CD14-positive monocyte (primary cell): ENCODE data around the gene MYO1H. TPM values are rescaled to one million over a fixed set of nuclear protein-coding genes. Genes with fewer than 3 reads are reported as not detected.

Source experiments
- DNase-seq, 3 donors: peaks; one replicate each; pipeline ENCODE4 v3.0.0-alpha.2; 2011 to 2022
- H2AFZ ChIP-seq: 2 replicates; pipeline ENCODE4 v1.6.0; 2012; ENCODE audit warnings: mild to moderate bottlenecking, low read depth, low read length, inconsistent platforms; ENCODE audit not compliant: insufficient read depth, poor library complexity, severe bottlenecking
- H3K27ac ChIP-seq, 2 donors: 1 replicate in 1 of 2; 2 replicates in 1 of 2; pipeline ENCODE4 v1.5.1; 2012 to 2013; ENCODE audit warnings: low read length in 2 of 2, control low read depth in 1 of 2, inconsistent platforms in 1 of 2, low read depth in 1 of 2, mild to moderate bottlenecking in 1 of 2
- H3K27me3 ChIP-seq, 2 donors: one replicate each; pipeline versions ENCODE4 v1.6.0 to v1.6.1; 2011 to 2013; ENCODE audit warnings: low read length in 2 of 2; ENCODE audit not compliant: control insufficient read depth in 2 of 2, insufficient read depth in 2 of 2
- H3K36me3 ChIP-seq, 2 donors: replicated peaks in 1 of 2; 1 replicate in 1 of 2; 2 replicates in 1 of 2; pipeline versions ENCODE4 v1.5.1 to v1.6.1; 2012 to 2013; ENCODE audit warnings: low read length in 2 of 2, control low read depth in 1 of 2, inconsistent platforms in 1 of 2, mild to moderate bottlenecking in 1 of 2; ENCODE audit not compliant: insufficient read depth in 2 of 2, control insufficient read depth in 1 of 2
- H3K4me1 ChIP-seq, 2 donors: 1 replicate in 1 of 2; 2 replicates in 1 of 2; pipeline versions ENCODE4 v1.5.1 to v1.6.1; 2012 to 2013; ENCODE audit warnings: low read length in 2 of 2, control low read depth in 1 of 2, inconsistent platforms in 1 of 2, mild to moderate bottlenecking in 1 of 2, moderate library complexity in 1 of 2; ENCODE audit not compliant: insufficient read depth in 2 of 2, control insufficient read depth in 1 of 2
- H3K4me2 ChIP-seq: replicated peaks from 2 replicates; pipeline ENCODE3; 2012; ENCODE audit warnings: low read length, moderate library complexity, mild to moderate bottlenecking; ENCODE audit not compliant: poor library complexity, severe bottlenecking; ENCODE audit errors: extremely low read depth
- H3K4me3 ChIP-seq, 3 experiments: fragments of 200-600 bp in 1 of 3; sonication (generic) in 1 of 3; replicated peaks in 1 of 3; 1 replicate in 2 of 3; 2 replicates in 1 of 3; pipeline ENCODE4 v1.5.1; 2011 to 2013; ENCODE audit warnings: low read length in 3 of 3, mild to moderate bottlenecking in 3 of 3, control low read depth in 2 of 3, low read depth in 2 of 3, inconsistent platforms in 1 of 3, moderate library complexity in 1 of 3
- H3K79me2 ChIP-seq: 2 replicates; pipeline ENCODE4 v1.6.0; 2012; ENCODE audit warnings: mild to moderate bottlenecking, control low read depth, inconsistent platforms, low read length, moderate library complexity; ENCODE audit not compliant: insufficient read depth
- H3K9ac ChIP-seq: 2 replicates; pipeline ENCODE4 v1.6.0; 2017; ENCODE audit warnings: low read length, mild to moderate bottlenecking; ENCODE audit not compliant: insufficient read depth, poor library complexity, severe bottlenecking
- H3K9me3 ChIP-seq, 2 donors: replicated peaks in 1 of 2; 1 replicate in 1 of 2; 2 replicates in 1 of 2; pipeline versions ENCODE4 v1.5.1 to v1.6.1; 2012 to 2013; ENCODE audit warnings: low read length in 2 of 2, control low read depth in 1 of 2; ENCODE audit not compliant: control insufficient read depth in 1 of 2, insufficient read depth in 1 of 2
- H4K20me1 ChIP-seq: 2 replicates; pipeline ENCODE4 v1.6.0; 2012; ENCODE audit warnings: mild to moderate bottlenecking, low read length, control low read depth, moderate library complexity; ENCODE audit not compliant: insufficient read depth
- H3K27ac Mint-ChIP-seq, 7 donors: one replicate each; pipeline ENCODE4 v1.8.0; 2020; ENCODE audit warnings: mild to moderate bottlenecking in 7 of 7, mixed read lengths in 7 of 7, moderate library complexity in 6 of 7, inconsistent platforms in 2 of 7
- H3K27me3 Mint-ChIP-seq, 3 donors: one replicate each; pipeline ENCODE4 v1.8.0; 2021 to 2022; ENCODE audit warnings: low read depth in 3 of 3, mild to moderate bottlenecking in 3 of 3, mixed read lengths in 3 of 3, moderate library complexity in 3 of 3, inconsistent platforms in 1 of 3
- H3K36me3 Mint-ChIP-seq, 2 donors: one replicate each; pipeline ENCODE4 v1.8.0; 2020; ENCODE audit warnings: mixed read lengths in 2 of 2, inconsistent platforms in 1 of 2, mild to moderate bottlenecking in 1 of 2
- H3K4me1 Mint-ChIP-seq: one replicate; pipeline ENCODE4 v1.8.0; 2020; ENCODE audit warnings: mild to moderate bottlenecking, mixed read lengths
- H3K4me3 Mint-ChIP-seq, 2 donors: one replicate each; pipeline ENCODE4 v1.8.0; 2020; ENCODE audit warnings: mild to moderate bottlenecking in 2 of 2, mixed read lengths in 2 of 2, moderate library complexity in 1 of 2
- H3K9me3 Mint-ChIP-seq, 7 donors: one replicate each; pipeline ENCODE4 v1.8.0; 2020 to 2022; ENCODE audit warnings: mixed read lengths in 7 of 7, mild to moderate bottlenecking in 6 of 7, moderate library complexity in 6 of 7, inconsistent platforms in 2 of 7
- CTCF ChIP-seq: fragments of 200-600 bp; IDR thresholded peaks from one replicate; pipeline ENCODE4 v1.8.0; 2022; ENCODE audit warnings: antibody characterized with exemption, mild to moderate bottlenecking
- WGBS: methylation state at CpG from one replicate; pipeline ENCODE4 v1.1.5; 2013; ENCODE audit warnings: missing lambda C conversion rate; ENCODE audit not compliant: insufficient coverage; 5-methylcytosine and 5-hydroxymethylcytosine counted together
- intact Hi-C, 2 donors: fragments of 100-400 bp; cut with micrococcal nuclease; formaldehyde crosslinking; loops; one replicate each; pipeline versions ENCODE4 v1.15.0 to v1.15.1; 2023
- polyA plus RNA-seq, 3 donors: library from polyadenylated mRNA; depleted of rRNA in 1 of 3; unstranded in 2 of 3; stranded (reverse) in 1 of 3; fragments of 300-500 nt in 2 of 3; fragments of >200 nt in 1 of 3; fragmentation: Illumina TruSeq in 2 of 3; gene quantifications; 1 replicate in 2 of 3; 2 replicates in 1 of 3; pipeline ENCODE4 v1.2.3, GENCODE V29; 2012 to 2021

Gene MYO1H
- polyA plus RNA-seq, 3 donors: not detected

GRCh38 chr12:109358154-109358869 lies 10.6 kb downstream of the MYO1H start:
- peak overlapping the region; percentile 50 for H3K4me2 ChIP-seq

DNA sequence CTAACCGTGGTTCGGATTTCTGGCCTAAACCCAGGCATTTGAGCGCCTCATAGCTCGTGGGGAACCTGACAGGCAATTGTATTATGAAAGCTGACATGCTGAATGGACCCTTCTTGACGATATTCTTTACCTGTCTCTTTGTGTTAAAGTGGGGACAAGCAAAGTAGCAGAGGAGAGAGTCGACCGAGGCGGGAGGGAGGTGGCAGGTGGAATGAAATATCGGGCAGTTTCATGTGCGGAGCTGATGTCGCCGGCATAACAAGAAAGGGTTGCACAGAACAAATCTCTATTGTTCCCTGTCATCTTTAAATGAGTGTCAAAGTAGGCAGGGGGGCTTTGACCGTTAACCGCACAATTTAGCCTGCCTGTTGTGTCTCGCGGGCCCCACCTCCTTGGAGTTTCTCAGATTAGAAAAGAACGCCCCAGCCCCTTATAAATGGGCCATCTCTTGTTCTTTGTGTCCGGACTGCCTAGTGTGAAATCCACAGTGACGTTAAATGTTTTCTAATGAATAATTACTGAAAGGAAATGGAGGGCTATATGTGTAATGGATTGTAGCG lies 11.5 kb downstream of the MYO1H start:
- peaks cover 11 to 19% (median 15%) of the 10 kb centered on the region in 3 donors for H3K27me3 Mint-ChIP-seq
- WGBS: 96% methylated on average over 13 of the region's 20 CpGs

More at GRCh38 chr12:109358154-109358869, 10.6 kb downstream of the MYO1H start:
- no peak for TF ChIP-seq CTCF
- H3K4me3 Mint-ChIP-seq: peak overlapping the region; percentile 24 to 77
- 20% methylated on average over 1 of the region's 10 CpGs for WGBS
- Histone ChIP-seq H3K4me3 (peak overlapping the region in 2 of 3 experiments; percentile 22 to 44), H3K9me3 (no peaks in the 10 kb centered on the region), H3K4me1 (no peaks in the 10 kb centered on the region), H3K36me3 (no peaks in the 10 kb centered on the region), H2AFZ (peak overlapping the region; percentile 52), H3K79me2 (no peaks in the 10 kb centered on the region), H4K20me1 (no peaks in the 10 kb centered on the region), H3K27me3 (no peaks in the 10 kb centered on the region), H3K27ac (no peak overlapping the region), H3K9ac (no peak overlapping the region)
- DNase-seq: peak; percentile 1 to 34 (median 6)
- peaks cover 4% of the 10 kb centered on the region for H3K4me1 Mint-ChIP-seq
- intact Hi-C loops: no loop called here
- H3K9me3 Mint-ChIP-seq: no peaks in the 10 kb centered on the region
- peaks cover 8 to 22% (median 13%) of the 10 kb centered on the region in 3 donors for H3K27me3 Mint-ChIP-seq
- no peaks in the 10 kb centered on the region for H3K36me3 Mint-ChIP-seq
- H3K27ac Mint-ChIP-seq: no peak overlapping the region

More for the DNA sequence above, 11.5 kb downstream of the MYO1H start:
- H3K4me1 Mint-ChIP-seq: peaks cover 4% of the 10 kb centered on the region
- DNase-seq: no peak
- intact Hi-C loops: no loop called here
- Histone ChIP-seq H3K9me3 (no peaks in the 10 kb centered on the region), H3K9ac (no peak overlapping the region), H3K4me1 (no peaks in the 10 kb centered on the region), H3K4me3 (no peak overlapping the region), H3K36me3 (no peaks in the 10 kb centered on the region), H3K27me3 (no peaks in the 10 kb centered on the region), H3K79me2 (no peaks in the 10 kb centered on the region), H3K27ac (no peak overlapping the region), H2AFZ (no peak overlapping the region), H4K20me1 (no peaks in the 10 kb centered on the region), H3K4me2 (no peak overlapping the region)
- H3K4me3 Mint-ChIP-seq: no peak overlapping the region
- H3K9me3 Mint-ChIP-seq: no peaks in the 10 kb centered on the region
- no peak overlapping the region for H3K27ac Mint-ChIP-seq
- no peak for TF ChIP-seq CTCF
- no peaks in the 10 kb centered on the region for H3K36me3 Mint-ChIP-seq
